CD14-positive monocyte (primary cell): ENCODE results near the gene TMEM101. TPM values are rescaled to one million over a fixed set of nuclear protein-coding genes. Genes with fewer than 3 reads are reported as not detected.

ENCODE experiments used
- DNase-seq, 3 donors: peaks; one replicate each; pipeline ENCODE4 v3.0.0-alpha.2; 2011 to 2022
- H2AFZ ChIP-seq: 2 replicates; pipeline ENCODE4 v1.6.0; 2012; ENCODE audit warnings: mild to moderate bottlenecking, low read depth, low read length, inconsistent platforms; ENCODE audit not compliant: insufficient read depth, poor library complexity, severe bottlenecking
- H3K27ac ChIP-seq, 2 donors: 1 replicate in 1 of 2; 2 replicates in 1 of 2; pipeline ENCODE4 v1.5.1; 2012 to 2013; ENCODE audit warnings: low read length in 2 of 2, control low read depth in 1 of 2, inconsistent platforms in 1 of 2, low read depth in 1 of 2, mild to moderate bottlenecking in 1 of 2
- H3K27me3 ChIP-seq, 2 donors: one replicate each; pipeline versions ENCODE4 v1.6.0 to v1.6.1; 2011 to 2013; ENCODE audit warnings: low read length in 2 of 2; ENCODE audit not compliant: control insufficient read depth in 2 of 2, insufficient read depth in 2 of 2
- H3K36me3 ChIP-seq, 2 donors: replicated peaks in 1 of 2; 1 replicate in 1 of 2; 2 replicates in 1 of 2; pipeline versions ENCODE4 v1.5.1 to v1.6.1; 2012 to 2013; ENCODE audit warnings: low read length in 2 of 2, control low read depth in 1 of 2, inconsistent platforms in 1 of 2, mild to moderate bottlenecking in 1 of 2; ENCODE audit not compliant: insufficient read depth in 2 of 2, control insufficient read depth in 1 of 2
- H3K4me1 ChIP-seq, 2 donors: 1 replicate in 1 of 2; 2 replicates in 1 of 2; pipeline versions ENCODE4 v1.5.1 to v1.6.1; 2012 to 2013; ENCODE audit warnings: low read length in 2 of 2, control low read depth in 1 of 2, inconsistent platforms in 1 of 2, mild to moderate bottlenecking in 1 of 2, moderate library complexity in 1 of 2; ENCODE audit not compliant: insufficient read depth in 2 of 2, control insufficient read depth in 1 of 2
- H3K4me2 ChIP-seq: replicated peaks from 2 replicates; pipeline ENCODE3; 2012; ENCODE audit warnings: low read length, moderate library complexity, mild to moderate bottlenecking; ENCODE audit not compliant: poor library complexity, severe bottlenecking; ENCODE audit errors: extremely low read depth
- H3K4me3 ChIP-seq, 3 experiments: fragments of 200-600 bp in 1 of 3; sonication (generic) in 1 of 3; replicated peaks in 1 of 3; 1 replicate in 2 of 3; 2 replicates in 1 of 3; pipeline ENCODE4 v1.5.1; 2011 to 2013; ENCODE audit warnings: low read length in 3 of 3, mild to moderate bottlenecking in 3 of 3, control low read depth in 2 of 3, low read depth in 2 of 3, inconsistent platforms in 1 of 3, moderate library complexity in 1 of 3
- H3K79me2 ChIP-seq: 2 replicates; pipeline ENCODE4 v1.6.0; 2012; ENCODE audit warnings: mild to moderate bottlenecking, control low read depth, inconsistent platforms, low read length, moderate library complexity; ENCODE audit not compliant: insufficient read depth
- H3K9ac ChIP-seq: 2 replicates; pipeline ENCODE4 v1.6.0; 2017; ENCODE audit warnings: low read length, mild to moderate bottlenecking; ENCODE audit not compliant: insufficient read depth, poor library complexity, severe bottlenecking
- H3K9me3 ChIP-seq, 2 donors: replicated peaks in 1 of 2; 1 replicate in 1 of 2; 2 replicates in 1 of 2; pipeline versions ENCODE4 v1.5.1 to v1.6.1; 2012 to 2013; ENCODE audit warnings: low read length in 2 of 2, control low read depth in 1 of 2; ENCODE audit not compliant: control insufficient read depth in 1 of 2, insufficient read depth in 1 of 2
- H4K20me1 ChIP-seq: 2 replicates; pipeline ENCODE4 v1.6.0; 2012; ENCODE audit warnings: mild to moderate bottlenecking, low read length, control low read depth, moderate library complexity; ENCODE audit not compliant: insufficient read depth
- H3K27ac Mint-ChIP-seq, 7 donors: one replicate each; pipeline ENCODE4 v1.8.0; 2020; ENCODE audit warnings: mild to moderate bottlenecking in 7 of 7, mixed read lengths in 7 of 7, moderate library complexity in 6 of 7, inconsistent platforms in 2 of 7
- H3K27me3 Mint-ChIP-seq, 3 donors: one replicate each; pipeline ENCODE4 v1.8.0; 2021 to 2022; ENCODE audit warnings: low read depth in 3 of 3, mild to moderate bottlenecking in 3 of 3, mixed read lengths in 3 of 3, moderate library complexity in 3 of 3, inconsistent platforms in 1 of 3
- H3K36me3 Mint-ChIP-seq, 2 donors: one replicate each; pipeline ENCODE4 v1.8.0; 2020; ENCODE audit warnings: mixed read lengths in 2 of 2, inconsistent platforms in 1 of 2, mild to moderate bottlenecking in 1 of 2
- H3K4me1 Mint-ChIP-seq: one replicate; pipeline ENCODE4 v1.8.0; 2020; ENCODE audit warnings: mild to moderate bottlenecking, mixed read lengths
- H3K4me3 Mint-ChIP-seq, 2 donors: one replicate each; pipeline ENCODE4 v1.8.0; 2020; ENCODE audit warnings: mild to moderate bottlenecking in 2 of 2, mixed read lengths in 2 of 2, moderate library complexity in 1 of 2
- H3K9me3 Mint-ChIP-seq, 7 donors: one replicate each; pipeline ENCODE4 v1.8.0; 2020 to 2022; ENCODE audit warnings: mixed read lengths in 7 of 7, mild to moderate bottlenecking in 6 of 7, moderate library complexity in 6 of 7, inconsistent platforms in 2 of 7
- CTCF ChIP-seq: fragments of 200-600 bp; IDR thresholded peaks from one replicate; pipeline ENCODE4 v1.8.0; 2022; ENCODE audit warnings: antibody characterized with exemption, mild to moderate bottlenecking
- WGBS: methylation state at CpG from one replicate; pipeline ENCODE4 v1.1.5; 2013; ENCODE audit warnings: missing lambda C conversion rate; ENCODE audit not compliant: insufficient coverage; 5-methylcytosine and 5-hydroxymethylcytosine counted together
- intact Hi-C, 2 donors: fragments of 100-400 bp; cut with micrococcal nuclease; formaldehyde crosslinking; loops; one replicate each; pipeline versions ENCODE4 v1.15.0 to v1.15.1; 2023
- polyA plus RNA-seq, 3 donors: library from polyadenylated mRNA; depleted of rRNA in 1 of 3; unstranded in 2 of 3; stranded (reverse) in 1 of 3; fragments of 300-500 nt in 2 of 3; fragments of >200 nt in 1 of 3; fragmentation: Illumina TruSeq in 2 of 3; gene quantifications; 1 replicate in 2 of 3; 2 replicates in 1 of 3; pipeline ENCODE4 v1.2.3, GENCODE V29; 2012 to 2021

TMEM101 gene
- polyA plus RNA-seq, 3 donors = 17.3 to 41.4 (median 33.6) TPM

DNA sequence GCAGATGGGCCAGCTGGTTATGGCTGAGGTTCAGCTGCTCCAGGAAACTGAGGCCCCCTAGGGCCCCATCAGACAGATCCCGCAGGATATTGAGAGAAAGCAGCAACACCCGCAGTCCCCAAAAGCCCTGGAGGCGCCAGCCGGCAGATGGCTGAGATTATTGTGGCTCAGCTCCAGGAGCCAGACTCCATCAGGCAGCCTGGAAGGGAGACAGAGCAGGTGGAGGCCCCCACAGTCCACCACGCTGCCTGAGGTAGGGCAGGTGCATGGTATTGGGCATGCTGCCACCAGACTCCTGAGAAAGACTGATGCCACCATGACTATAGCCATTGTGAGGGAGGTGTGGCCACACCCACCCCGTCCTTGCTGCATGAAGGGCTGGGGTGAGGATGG is 9.5 kb upstream of the TMEM101 start:
- no peaks in the 10 kb centered on the region for H3K4me1 ChIP-seq
- no peak overlapping the region for H3K4me2 ChIP-seq
- peaks cover 0 to 2% (median 0%) of the 10 kb centered on the region in 3 donors for H3K27me3 Mint-ChIP-seq
- H3K9me3 Mint-ChIP-seq = no peaks in the 10 kb centered on the region
- H3K27ac Mint-ChIP-seq = no peak overlapping the region
- no peaks in the 10 kb centered on the region for H4K20me1 ChIP-seq
- H3K4me3 Mint-ChIP-seq = no peak overlapping the region
- H2AFZ ChIP-seq = no peak overlapping the region
- no peaks in the 10 kb centered on the region for H3K79me2 ChIP-seq
- WGBS = 97% methylated on average over 4 of the region's 6 CpGs
- no peak for DNase-seq
- no peaks in the 10 kb centered on the region for H3K4me1 Mint-ChIP-seq
- intact Hi-C loops = no loop called here
- no peak overlapping the region for H3K4me3 ChIP-seq
- no peak overlapping the region for H3K27ac ChIP-seq
- H3K36me3 Mint-ChIP-seq = peaks cover 36 to 39% of the 10 kb centered on the region in 2 donors
- H3K27me3 ChIP-seq = no peaks in the 10 kb centered on the region
- no peaks in the 10 kb centered on the region for H3K9me3 ChIP-seq
- TF ChIP-seq CTCF = no peak
- H3K36me3 ChIP-seq = peaks cover 8 to 42% of the 10 kb centered on the region in 2 donors
- H3K9ac ChIP-seq = no peak overlapping the region

DNA sequence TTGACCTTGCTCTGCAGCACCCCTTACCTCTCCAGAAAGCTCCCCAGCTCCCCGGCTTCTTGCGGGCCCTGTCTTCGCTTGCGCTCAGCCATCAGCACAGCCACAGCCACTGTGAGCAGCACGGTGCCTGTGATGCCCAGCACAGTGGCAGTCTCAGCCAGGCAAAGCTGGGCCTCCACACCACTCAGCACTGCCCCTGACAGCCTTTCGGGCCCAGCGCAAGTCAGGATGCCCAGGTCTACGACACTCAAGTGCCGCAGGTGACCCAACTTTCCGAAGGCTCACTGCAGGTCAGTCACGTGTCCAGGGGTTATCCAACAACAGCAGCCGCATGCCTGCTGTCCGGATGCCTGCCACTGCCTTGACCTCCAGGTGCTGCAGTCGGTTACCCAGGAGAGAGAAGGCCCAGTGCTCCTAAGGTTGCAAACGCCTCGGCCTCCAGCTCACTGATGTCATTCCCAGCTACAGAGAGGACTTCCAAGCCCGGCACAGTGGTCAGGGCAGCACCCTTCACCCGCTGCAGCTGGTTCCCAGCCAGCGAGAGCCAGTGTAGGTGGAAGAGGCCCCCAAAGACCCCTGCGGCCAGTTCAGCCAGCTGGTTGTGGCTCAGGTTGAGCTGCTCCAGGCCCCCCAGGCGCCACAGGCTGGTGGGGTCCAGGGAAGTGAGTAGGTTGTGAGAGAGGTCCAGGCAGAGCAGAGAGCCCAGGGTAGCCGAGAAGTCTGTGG is 8.9 kb upstream of the TMEM101 start:
- intact Hi-C loops = no loop called here
- Mint-ChIP-seq H3K27me3 (peaks cover 0 to 2% (median 0%) of the 10 kb centered on the region in 3 donors), H3K9me3 (no peaks in the 10 kb centered on the region), H3K4me3 (no peak overlapping the region), H3K36me3 (peaks cover 32 to 34% of the 10 kb centered on the region in 2 donors), H3K27ac (peak overlapping the region in 1 of 7 donors; percentile 46), H3K4me1 (no peaks in the 10 kb centered on the region)
- DNase-seq = no peak
- H3K27me3 ChIP-seq = no peaks in the 10 kb centered on the region
- no peak overlapping the region for H3K4me3 ChIP-seq
- no peaks in the 10 kb centered on the region for H3K9me3 ChIP-seq
- H3K79me2 ChIP-seq = no peaks in the 10 kb centered on the region
- no peaks in the 10 kb centered on the region for H3K4me1 ChIP-seq
- no peak for TF ChIP-seq CTCF
- H3K36me3 ChIP-seq = peaks cover 5 to 36% of the 10 kb centered on the region in 2 donors
- H3K4me2 ChIP-seq = no peak overlapping the region
- 96% methylated on average over 21 of the region's 22 CpGs for WGBS
- no peaks in the 10 kb centered on the region for H4K20me1 ChIP-seq
- H3K27ac ChIP-seq = no peak overlapping the region
- no peak overlapping the region for H3K9ac ChIP-seq
- H2AFZ ChIP-seq = no peak overlapping the region
